Astrocyte of the cerebellum (primary cell): ENCODE results near the gene EEF1AKMT1.

Experiments used
- DNase-seq: peaks from one replicate; pipeline ENCODE4 v3.0.0-alpha.2; 2011; ENCODE audit warnings: low read depth
- H3K4me3 ChIP-seq: 2 replicates; pipeline ENCODE4 v1.5.1; 2011; ENCODE audit warnings: mild to moderate bottlenecking, low read depth, low read length, moderate library complexity
- in situ Hi-C: cut with HindIII; loops from 2 replicates; pipeline ENCODE4 v1.10.0; 2017; ENCODE audit warnings: low sequenced_read_pairs
- TF ChIP-seq, protein P1 (sequence below): IDR thresholded peaks from 2 replicates; pipeline ENCODE4 v1.5.1; 2012; ENCODE audit warnings: low read length, low read depth, moderate library complexity, mild to moderate bottlenecking; ENCODE audit errors: missing control alignments

The EEF1AKMT1 gene

DNA sequence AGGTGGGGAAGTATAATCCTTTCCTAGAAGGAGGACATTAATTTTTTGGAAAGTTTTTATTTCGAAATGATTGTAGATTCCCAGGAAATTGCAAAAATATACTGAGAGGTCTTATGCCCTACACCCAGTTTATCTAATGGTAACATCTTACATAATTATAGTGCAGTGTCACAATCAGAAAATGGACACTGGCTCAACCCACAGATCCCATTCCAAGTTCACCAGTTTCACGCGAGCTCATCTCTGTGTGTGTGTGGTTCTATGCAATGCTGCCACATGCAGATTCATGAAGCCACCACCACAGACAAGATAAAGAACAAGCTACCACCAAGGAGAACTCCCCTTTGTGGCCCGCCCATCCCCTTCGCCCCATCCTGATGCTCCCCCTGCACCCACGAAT lies 45.9 kb downstream of the EEF1AKMT1 start:
- in situ Hi-C loops, result no loop called here
- no peak for DNase-seq
- no peak overlapping the region for H3K4me3 ChIP-seq
- TF ChIP-seq, protein P1, sequence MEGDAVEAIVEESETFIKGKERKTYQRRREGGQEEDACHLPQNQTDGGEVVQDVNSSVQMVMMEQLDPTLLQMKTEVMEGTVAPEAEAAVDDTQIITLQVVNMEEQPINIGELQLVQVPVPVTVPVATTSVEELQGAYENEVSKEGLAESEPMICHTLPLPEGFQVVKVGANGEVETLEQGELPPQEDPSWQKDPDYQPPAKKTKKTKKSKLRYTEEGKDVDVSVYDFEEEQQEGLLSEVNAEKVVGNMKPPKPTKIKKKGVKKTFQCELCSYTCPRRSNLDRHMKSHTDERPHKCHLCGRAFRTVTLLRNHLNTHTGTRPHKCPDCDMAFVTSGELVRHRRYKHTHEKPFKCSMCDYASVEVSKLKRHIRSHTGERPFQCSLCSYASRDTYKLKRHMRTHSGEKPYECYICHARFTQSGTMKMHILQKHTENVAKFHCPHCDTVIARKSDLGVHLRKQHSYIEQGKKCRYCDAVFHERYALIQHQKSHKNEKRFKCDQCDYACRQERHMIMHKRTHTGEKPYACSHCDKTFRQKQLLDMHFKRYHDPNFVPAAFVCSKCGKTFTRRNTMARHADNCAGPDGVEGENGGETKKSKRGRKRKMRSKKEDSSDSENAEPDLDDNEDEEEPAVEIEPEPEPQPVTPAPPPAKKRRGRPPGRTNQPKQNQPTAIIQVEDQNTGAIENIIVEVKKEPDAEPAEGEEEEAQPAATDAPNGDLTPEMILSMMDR, result no peak

DNA sequence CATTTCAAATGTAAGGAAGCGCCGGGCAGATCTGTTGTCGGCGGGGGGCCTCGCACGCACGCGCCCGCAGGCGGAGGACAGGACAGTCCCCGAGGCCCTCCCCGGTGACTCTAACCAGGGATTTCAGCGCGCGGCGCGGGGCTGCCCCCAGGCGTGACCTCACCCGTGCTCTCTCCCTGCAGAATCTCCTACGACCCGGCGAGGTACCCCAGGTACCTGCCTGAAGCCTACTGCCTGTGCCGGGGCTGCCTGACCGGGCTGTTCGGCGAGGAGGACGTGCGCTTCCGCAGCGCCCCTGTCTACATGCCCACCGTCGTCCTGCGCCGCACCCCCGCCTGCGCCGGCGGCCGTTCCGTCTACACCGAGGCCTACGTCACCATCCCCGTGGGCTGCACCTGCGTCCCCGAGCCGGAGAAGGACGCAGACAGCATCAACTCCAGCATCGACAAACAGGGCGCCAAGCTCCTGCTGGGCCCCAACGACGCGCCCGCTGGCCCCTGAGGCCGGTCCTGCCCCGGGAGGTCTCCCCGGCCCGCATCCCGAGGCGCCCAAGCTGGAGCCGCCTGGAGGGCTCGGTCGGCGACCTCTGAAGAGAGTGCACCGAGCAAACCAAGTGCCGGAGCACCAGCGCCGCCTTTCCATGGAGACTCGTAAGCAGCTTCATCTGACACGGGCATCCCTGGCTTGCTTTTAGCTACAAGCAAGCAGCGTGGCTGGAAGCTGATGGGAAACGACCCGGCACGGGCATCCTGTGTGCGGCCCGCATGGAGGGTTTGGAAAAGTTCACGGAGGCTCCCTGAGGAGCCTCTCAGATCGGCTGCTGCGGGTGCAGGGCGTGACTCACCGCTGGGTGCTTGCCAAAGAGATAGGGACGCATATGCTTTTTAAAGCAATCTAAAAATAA lies 52.1 kb downstream of the EEF1AKMT1 start:
- TF ChIP-seq, protein P1, result no peak
- peak overlapping the region; percentile 20 for H3K4me3 ChIP-seq
- in situ Hi-C loops, result loop anchor here (25.0 kb wide), 1 partner anchor 534 kb away; the partner anchor contains the start of gene GJB2
- DNase-seq, result peak; percentile 24

DNA sequence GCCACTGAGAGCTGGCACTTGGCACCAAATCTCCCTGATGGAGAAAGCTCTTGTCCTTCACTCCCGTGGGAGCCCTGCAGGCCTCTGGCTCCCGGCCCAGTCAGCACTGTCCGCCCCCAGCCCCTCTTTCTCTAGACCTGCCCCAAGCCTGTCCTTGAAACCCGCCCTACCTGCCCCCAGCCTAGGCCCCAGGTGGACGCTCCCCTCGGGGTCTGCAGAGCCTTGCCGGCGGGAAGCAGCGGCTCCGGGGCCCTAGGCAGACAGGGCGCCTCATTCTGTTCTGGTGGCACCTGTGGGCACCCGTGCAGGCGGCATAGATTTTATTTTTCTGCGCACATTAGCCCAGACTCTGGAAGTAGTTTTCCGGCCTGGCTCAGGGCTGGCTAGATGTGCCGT lies 52.7 kb downstream of the EEF1AKMT1 start:
- DNase-seq, result no peak
- H3K4me3 ChIP-seq, result no peak overlapping the region
- TF ChIP-seq, protein P1, result no peak
- in situ Hi-C loops, result loop anchor here (25.0 kb wide), 1 partner anchor 534 kb away; the partner anchor contains the start of gene GJB2

DNA sequence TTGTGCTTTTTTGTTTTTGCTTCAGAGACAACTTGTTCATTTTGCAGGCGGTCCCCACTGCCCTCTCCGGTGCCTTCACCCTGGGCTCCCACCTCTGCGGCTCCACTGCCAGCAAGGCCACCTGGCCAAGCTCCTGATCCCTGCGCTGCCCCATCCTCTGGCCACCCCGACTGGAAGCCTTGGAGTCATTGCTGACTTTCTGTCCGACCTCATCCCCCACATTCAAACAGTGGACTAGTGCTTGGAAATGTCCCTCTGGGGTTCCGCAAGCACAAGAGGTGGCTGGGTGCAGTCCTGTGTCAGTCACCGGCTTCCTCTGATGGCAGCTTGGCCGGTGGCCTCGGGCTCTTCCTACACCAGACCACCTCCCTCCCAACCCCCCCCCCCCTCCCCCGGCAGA lies 53.3 kb downstream of the EEF1AKMT1 start:
- no peak for DNase-seq
- in situ Hi-C loops, result loop anchor here (25.0 kb wide), 1 partner anchor 533 kb away; the partner anchor contains the start of gene GJB2
- TF ChIP-seq, protein P1, result no peak
- H3K4me3 ChIP-seq, result no peak overlapping the region

DNA sequence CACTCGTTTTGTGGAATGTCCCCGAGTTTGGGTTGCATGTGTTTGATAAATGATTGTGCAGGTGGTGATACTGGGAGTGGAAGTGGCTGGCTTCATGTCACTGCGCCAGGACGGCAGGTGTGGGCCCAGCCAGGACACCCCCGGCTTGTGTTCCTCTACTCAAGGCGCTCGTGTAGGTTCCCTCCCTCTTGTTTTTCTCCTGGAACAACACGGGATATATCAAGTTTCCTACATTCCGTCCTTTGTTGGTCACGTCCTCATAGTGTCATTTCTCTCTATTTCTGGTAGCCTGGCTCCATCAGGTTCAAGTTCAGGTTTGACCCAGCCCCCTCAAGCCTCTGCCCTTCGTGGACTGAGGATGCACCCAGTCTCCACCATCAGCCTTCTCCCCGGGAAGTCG lies 54.0 kb downstream of the EEF1AKMT1 start:
- TF ChIP-seq, protein P1, result no peak
- in situ Hi-C loops, result loop anchor here (25.0 kb wide), 1 partner anchor 532 kb away; the partner anchor contains the start of gene GJB2

DNA sequence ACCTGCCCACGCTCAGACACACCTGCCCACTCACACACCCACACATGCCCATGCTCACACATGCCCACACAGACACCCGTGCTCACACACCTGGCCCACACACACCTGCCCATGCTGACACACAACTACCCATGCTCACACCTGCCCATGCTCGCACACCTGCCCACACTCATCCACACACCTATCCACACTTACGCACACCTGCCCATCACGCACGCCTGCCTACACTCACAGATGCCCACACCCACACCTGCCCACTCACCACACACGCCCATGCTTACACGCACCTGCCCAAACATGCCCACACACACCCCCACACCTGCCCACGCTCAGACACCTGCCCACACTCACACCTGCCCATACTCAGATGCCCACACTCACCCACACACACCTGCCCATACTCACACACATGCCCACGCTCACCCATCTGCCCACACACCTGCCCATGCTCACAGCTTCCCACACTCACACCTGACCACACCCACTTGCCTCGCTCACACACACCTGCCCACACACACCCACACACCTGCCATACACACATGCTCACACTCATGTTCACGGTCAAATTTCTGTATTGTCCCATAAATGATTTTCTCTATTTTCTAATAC lies 54.7 kb downstream of the EEF1AKMT1 start:
- TF ChIP-seq, protein P1, result no peak
- DNase-seq, result no peak
- in situ Hi-C loops, result loop anchor here (25.0 kb wide), 1 partner anchor 532 kb away; the partner anchor contains the start of gene GJB2
- H3K4me3 ChIP-seq, result no peak overlapping the region

More for the DNA sequence above, 54.0 kb downstream of the EEF1AKMT1 start:
- H3K4me3 ChIP-seq, result no peak overlapping the region
- no peak for DNase-seq
